GM12801 (cell line): Measurements from ENCODE around the gene MTFP1.

Experiments
- TF ChIP-seq, protein P1 (sequence below): IDR thresholded peaks from one replicate; pipeline ENCODE4 v1.5.1; 2011; ENCODE audit warnings: control low read depth; ENCODE audit not compliant: insufficient read length; ENCODE audit errors: extremely low read depth

The MTFP1 gene

GRCh38 chr22:30416837-30417236, 8.7 kb upstream of the MTFP1 start:
- TF ChIP-seq, protein P1, sequence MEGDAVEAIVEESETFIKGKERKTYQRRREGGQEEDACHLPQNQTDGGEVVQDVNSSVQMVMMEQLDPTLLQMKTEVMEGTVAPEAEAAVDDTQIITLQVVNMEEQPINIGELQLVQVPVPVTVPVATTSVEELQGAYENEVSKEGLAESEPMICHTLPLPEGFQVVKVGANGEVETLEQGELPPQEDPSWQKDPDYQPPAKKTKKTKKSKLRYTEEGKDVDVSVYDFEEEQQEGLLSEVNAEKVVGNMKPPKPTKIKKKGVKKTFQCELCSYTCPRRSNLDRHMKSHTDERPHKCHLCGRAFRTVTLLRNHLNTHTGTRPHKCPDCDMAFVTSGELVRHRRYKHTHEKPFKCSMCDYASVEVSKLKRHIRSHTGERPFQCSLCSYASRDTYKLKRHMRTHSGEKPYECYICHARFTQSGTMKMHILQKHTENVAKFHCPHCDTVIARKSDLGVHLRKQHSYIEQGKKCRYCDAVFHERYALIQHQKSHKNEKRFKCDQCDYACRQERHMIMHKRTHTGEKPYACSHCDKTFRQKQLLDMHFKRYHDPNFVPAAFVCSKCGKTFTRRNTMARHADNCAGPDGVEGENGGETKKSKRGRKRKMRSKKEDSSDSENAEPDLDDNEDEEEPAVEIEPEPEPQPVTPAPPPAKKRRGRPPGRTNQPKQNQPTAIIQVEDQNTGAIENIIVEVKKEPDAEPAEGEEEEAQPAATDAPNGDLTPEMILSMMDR = no peak

- TF ChIP-seq, protein P1 = no peak
These were observed 5.0 kb upstream of the MTFP1 start for GRCh38 chr22:30420347-30421125.

- TF ChIP-seq, protein P1 = no peak
These were observed 3.7 kb upstream of the MTFP1 start for GRCh38 chr22:30421695-30422480.

GRCh38 chr22:30422481-30423300, 2.9 kb upstream of the MTFP1 start:
- TF ChIP-seq, protein P1 = no peak

GRCh38 chr22:30423301-30423958, 2.1 kb upstream of the MTFP1 start:
- TF ChIP-seq, protein P1 = no peak

DNA sequence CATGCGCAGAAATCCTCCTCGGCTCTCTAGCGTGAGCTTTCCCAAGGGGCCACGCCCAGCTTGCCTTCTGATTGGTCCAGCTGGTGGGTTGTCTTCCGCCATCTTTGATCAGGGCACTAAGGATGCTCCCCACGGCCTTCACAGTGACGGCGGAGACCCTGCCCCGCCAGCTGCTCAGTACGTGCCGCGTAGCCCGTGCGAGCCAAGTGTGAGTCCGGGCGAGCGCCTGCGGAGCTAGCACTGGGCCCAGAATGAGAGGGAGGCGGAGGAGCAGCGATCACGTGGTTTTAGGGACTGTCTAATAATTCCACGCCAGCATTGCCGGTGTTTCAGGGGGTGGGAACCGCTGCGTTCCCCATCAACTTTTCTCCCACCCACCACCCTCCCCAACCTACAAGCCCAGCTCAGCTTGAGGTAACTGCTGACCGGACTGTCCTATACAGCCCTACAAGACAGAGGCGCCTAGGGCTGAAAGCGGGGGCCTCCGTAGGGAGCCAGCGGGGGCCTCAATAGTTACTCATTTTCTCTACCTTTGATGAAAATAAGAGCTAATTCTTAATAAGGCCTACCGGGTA, 1.5 kb upstream of the MTFP1 start:
- TF ChIP-seq, protein P1 = no peak
